HL-60/S4 treated with retinoic acid at 250 ng/mL for 4 days and 3 days (cell line): ENCODE results near the gene S100A7A.
"Not testable (repeated sequence)": the region's sequence is repeated elsewhere in the genome, so short reads cannot be mapped to it uniquely, and the experiment has no call there.

Experiments
- in situ Hi-C: fragments of 300-500 bp; cut with MboI; formaldehyde crosslinking; loops from 2 replicates; pipeline ENCODE4 v1.7.0; 2022; ENCODE audit warnings: low sequenced_read_pairs

The S100A7A gene

DNA sequence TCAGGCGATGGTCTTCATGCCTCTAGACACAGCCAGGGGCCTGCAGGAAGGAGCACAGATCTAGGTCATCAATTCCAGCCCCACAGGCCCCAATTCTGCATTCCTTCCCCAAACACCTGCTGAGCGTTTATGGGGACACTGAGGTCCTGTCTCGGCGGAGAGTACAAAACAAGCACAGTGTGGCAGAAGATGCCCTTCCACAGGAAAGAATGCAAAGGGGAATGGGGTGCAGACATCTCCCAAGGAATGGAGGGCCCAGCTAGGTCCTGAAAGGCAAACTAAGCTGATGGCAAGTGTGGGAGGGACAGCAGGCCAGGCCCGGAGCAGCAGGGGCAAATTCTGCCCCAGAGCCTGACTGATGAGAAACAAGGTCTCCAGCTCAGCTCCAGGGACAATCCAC lies 21.9 kb upstream of the S100A7A start:
- in situ Hi-C loops = no loop called here

DNA sequence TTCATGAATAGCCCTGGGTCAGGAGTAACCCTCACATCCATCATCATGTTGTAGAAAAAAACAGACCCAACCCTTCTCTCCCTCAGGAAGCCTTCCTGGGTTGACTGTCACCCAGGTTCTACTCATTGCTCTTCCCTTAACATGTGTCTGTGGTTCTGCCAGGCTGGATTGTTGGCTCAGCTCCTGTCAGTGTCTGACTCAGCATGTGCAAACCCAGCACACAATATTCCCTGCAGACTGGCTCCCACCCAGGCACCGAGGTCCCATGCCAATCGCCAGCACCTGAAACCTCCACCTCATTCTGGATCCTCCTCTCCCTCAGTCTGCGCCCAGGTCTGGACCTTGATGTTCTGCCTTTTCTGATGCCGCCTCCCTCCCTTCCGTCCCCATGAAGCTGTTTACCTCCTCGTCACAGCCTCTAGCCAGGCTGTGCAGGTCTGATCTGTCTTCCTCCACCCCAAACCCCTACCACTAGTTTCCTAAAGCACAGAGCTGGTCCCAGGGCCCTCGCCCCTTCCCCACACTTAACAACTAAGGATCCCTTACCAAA lies 21.1 kb upstream of the S100A7A start:
- in situ Hi-C loops = loop anchor here (5.0 kb wide), 1 partner anchor 43 kb away; no protein-coding TSS in a partner anchor

DNA sequence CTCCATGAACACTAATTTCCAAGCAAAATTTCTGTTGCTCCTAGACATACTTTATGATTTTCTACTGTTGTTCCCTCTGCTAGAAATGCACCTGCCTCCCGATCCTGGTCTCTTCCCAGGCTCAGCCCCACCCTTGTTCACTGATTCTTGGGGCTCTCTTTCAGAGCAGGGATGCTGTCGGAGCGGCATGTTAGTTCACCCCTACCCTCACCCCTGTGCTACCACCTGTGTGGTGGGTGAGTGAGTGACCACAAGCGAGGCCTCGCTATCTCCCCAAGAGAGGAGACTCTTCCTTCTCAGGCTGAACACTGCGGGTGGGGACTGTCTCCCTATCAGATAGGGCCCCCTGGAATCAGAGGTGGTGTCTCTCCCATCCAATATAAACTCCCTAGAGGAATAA lies 20.5 kb upstream of the S100A7A start:
- in situ Hi-C loops = loop anchor here (5.0 kb wide), 1 partner anchor 43 kb away; no protein-coding TSS in a partner anchor

DNA sequence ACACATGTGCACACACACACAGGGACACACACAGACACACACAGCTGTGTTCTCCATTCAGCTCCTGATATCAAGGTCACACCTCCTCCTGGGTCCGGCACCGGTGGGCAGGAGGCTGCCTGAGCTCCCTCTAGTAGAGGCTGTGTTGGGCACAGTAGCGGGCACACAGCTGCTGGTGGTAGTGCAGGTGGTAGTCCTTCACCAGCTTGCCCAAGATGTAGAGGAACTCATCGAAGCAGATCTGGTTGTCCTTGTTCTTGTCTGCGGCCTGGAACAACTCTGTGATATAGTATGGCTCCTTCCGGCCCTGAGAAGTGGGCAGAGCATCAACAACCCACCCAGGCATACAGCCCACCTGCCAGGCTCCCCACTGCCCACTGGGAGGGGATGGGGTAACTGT lies 19.9 kb upstream of the S100A7A start:
- in situ Hi-C loops = loop anchor here (5.0 kb wide), 1 partner anchor 44 kb away; no protein-coding TSS in a partner anchor

DNA sequence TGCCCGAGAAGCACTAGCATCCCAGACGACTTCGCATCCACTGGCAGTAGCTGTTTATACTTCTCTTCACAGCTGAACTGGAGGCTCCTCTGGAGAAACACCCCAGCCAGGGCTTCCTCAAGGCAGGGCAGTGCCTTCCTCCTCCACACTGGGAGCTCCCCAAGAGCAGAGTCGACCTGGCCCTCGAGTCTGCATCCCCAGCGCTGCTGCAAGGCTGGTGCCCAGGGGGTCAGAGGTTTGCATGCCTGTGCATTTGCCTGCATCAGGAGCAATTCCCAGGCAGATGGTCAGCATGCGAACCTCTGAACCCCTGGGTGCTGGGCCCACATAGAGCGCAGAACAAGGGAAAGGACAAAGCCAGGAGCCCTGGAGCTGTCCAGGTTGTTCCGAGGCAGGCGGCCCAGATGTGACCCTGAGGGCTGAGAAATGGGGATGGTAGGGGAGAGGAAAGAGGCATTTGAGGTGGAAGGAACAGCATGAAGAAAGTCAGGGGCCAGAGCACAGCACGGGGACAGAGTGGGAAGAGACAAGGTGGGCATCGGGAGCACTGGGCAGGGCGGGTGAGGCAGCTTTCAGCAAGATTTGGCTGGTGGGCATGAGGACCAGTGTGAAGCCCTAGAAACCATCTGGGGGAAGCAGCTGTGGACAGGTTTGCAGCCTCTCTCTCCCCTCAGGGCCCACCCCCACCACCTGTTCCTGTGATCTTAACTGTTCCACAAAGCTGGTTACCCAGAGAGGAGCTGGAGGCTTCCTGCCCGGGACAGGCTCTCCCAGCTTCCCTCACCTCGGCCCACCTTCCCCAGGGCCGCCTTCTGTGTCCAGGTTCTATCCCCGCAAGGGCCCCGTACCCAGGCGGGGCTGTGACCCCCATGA lies 19.0 kb upstream of the S100A7A start:
- in situ Hi-C loops = loop anchor here (5.0 kb wide), 1 partner anchor 45 kb away; no protein-coding TSS in a partner anchor

DNA sequence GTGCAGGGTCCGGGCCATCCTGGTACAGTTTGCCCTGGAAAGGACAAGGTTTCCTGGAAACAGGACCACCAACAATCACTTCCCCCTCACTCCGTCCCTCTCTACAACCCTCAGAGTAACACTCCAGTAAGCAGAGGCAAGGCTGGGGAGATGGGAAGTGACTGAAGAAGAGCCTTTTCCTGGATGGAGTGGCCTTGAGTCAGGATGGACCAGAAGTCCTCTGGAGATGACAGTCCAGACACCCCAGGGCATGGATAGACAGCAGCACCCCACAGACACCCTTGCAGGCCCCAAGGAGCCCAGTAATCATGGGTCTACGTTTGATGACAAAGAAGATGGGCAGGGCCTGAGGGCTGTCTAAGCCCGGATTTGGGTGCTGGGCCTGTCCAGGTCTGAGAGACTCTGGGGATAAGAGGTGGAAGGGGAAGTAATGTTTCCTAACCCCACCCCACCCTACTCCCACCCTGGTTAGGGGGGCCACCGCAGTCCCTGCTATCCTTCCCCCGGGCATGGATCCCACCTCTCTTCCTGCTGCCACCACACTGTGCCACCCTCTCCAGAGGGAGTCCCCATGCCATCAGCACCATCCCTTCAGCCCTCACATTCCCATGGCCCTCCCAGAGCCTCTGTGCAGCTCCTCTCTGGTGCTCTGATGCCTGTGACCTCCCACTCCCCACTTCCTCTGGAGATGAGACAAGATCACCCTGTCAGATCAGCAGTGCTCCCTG lies 18.2 kb upstream of the S100A7A start:
- in situ Hi-C loops = loop anchor here (5.0 kb wide), 1 partner anchor 46 kb away; no protein-coding TSS in a partner anchor

DNA sequence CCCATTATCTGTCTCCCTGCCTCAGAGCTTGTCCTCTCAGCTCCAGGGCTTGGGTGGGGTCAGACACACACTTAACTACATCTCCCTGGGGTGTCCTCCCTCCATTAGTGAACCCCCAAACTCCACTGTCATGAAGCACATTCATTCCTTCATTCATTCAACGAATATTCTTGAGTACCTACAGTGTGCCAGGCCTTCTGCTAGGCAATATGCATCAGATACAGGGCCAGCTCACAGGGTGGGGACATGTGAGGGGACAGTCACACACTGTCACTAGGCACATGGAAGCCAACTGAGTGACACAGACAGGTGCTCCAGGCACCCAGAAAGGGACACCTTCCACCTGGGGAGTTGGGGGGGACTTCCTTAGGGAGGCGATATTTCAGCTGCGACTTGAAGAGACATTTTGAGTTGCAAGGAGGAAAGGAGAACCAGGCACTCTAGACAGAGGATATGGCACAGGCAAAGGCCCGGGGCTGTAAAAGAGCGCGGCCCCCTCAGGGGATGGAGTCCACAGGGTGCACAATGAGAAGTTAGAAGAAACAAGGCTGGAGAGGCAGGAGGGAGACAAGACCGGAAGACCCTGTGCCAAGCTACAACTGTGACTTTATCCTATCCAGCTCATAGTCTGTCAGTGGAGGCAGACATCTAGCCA lies 16.8 kb upstream of the S100A7A start:
- in situ Hi-C loops = loop anchor here (5.0 kb wide), 1 partner anchor 47 kb away; no protein-coding TSS in a partner anchor

DNA sequence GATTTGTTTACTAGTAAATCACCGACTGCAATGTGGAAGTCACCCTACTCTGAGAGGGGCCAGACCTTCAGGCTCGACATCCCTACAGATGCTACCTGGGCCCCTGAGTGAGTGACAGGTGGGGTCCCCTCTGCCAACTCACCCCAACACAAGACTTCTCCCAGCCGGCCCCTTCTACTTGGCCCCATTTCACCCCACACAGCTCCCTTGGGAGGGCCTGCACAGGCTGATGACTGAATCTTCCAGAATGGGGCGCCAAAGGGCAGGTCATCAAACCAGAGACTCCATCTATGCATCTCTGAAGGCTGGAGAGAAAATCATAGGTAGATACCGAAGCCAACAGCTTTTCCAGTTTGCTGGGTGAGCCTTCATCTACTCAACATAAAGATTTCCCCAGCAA lies 16.1 kb upstream of the S100A7A start:
- in situ Hi-C loops = no loop called here

DNA sequence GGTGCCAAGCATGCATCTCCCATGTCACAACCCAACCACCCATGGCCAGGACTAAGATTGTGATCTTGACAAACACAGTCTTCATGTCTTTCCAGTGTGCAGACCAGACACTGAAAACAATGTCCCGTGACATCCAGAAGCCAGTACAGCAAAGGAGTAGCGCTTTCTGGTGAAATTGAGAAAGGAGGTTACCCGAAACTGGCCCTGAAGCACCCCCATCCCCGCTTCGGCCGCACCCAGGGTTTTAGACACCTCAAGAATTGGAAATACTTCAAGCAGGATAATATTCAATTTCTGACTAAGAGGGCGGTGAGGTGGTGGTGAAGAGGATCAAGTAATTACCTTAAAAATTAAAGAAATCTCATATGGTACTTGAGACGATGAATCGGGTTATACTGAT lies 14.9 kb upstream of the S100A7A start:
- in situ Hi-C loops = no loop called here

DNA sequence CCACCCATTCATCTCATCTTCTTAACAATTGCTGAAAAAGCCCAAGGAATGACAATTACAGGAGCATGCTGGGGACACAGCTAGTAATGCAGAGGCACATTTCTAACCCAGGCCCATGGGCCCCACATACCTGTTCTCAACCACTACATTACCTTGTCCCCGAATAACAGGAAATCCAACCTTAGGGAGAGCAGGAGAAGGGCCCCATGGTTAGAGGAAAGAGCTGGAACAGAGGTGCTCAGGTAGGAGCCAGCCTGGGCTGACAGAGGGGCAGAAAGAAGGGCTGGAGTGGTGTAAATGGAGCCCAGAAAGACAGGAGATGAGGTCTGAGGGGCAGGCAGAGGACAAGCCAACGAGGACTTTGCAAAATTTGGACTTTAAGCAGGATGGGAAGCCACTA lies 14.1 kb upstream of the S100A7A start:
- in situ Hi-C loops = no loop called here

DNA sequence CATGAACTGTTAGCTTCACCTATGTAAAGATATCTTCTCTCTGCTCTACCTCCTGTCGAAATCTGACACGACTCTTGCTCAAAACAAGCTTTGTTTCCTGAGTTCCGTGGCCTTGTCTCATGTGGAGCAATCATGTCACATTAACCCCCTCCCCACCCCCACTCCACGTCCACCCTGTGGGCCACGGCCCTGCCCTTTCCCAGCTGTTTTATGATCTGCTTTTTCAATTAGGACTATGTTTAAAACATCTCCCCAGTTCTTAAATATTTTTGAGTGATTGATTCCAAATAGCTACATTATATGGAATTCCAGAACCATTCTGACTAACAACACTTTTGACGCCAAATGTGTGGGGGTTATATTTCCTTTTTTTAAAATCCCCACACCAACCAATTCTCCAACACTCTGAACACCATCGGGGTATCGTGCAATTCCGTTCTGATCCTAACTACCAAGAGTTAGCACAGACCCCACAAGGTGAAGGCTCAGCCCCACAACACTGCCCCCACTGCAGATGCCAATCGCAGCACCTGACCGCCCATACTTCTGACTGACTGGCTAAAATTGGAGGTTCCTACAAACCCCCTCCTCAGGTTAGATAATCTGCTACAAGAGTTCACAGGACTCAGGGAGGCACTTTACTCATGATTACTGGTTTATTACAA lies 12.8 kb upstream of the S100A7A start:
- in situ Hi-C loops = no loop called here

DNA sequence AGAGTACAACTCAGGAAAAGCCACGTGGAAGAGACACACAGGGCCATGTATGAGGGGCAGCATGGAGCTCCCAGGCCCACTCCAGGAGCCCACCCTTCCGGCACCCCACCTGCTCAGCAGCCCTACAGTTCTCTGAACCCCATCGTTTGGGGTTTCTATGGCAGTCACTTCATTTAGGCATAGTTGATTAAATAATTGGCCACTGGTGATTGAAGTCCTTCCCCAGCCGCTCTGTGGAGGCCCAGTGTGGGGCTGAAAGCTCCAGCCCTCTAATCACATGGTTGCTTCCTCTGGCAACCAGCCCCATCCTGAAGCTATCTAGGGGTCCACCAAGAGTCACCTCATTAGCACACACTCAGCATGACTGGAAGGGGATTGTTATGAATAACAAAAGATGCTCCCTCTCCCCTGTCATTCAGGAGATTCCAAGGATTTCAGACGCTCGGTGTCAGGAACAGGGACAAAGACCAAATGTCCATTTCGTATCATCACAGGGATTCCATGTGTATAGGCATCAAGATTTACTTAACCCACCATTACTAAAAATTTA lies 12.2 kb upstream of the S100A7A start:
- in situ Hi-C loops = no loop called here

DNA sequence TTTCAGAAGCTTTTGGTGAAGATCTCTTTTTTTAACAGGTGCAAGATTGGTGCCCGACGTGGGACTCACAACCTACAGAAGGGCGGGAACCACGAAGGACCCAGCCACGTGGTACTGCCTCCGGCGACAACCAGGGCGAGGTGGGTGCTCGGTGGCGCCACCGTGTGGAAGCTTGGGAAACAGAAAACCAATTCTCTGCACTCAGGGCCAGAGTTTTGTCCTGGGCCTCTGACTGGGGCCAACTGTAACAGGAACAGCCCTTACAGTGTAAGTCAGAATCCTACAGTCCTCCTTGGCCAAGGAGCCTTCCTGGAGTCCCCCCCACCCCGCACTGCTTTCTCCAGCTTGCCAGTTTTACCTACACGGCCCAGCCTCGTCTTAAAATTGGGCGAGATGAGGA lies 11.6 kb upstream of the S100A7A start:
- in situ Hi-C loops = no loop called here

DNA sequence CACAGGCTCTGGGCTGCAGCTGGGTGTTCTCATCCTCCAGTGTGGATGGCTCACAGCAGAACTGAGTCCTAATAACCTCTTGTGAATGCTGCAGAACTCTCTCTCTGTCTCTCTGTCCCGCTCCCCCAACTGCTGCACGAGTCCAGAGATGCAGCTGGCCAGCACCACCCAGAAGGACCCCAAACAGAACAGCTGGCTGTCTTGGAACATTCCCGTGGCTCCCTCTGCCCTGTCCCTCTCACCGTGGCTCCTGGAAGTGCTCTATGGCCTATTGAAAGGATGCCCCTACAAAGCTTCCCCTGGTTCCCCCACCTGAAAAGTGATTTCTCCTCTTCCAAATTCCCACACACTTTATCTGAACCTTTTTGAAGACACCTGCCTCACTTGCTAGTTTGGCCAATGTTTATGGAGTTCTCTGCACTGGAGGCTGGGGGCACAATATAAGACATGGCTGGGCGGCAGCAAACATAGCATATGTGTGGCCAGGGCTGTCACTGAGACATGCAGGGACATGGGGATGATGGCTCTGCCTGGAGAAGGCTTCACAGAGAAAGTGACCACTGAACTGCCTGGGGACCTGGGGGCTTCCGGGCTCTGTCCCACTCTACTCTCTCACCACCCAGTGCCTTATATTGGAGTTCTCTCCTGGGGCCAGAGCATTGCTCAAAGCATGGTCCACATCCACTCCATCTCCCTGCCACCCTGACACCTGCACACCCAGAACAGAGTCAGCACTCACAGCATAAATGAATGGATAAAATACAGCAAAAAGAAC lies 10.3 kb upstream of the S100A7A start:
- in situ Hi-C loops = not testable (repeated sequence)

DNA sequence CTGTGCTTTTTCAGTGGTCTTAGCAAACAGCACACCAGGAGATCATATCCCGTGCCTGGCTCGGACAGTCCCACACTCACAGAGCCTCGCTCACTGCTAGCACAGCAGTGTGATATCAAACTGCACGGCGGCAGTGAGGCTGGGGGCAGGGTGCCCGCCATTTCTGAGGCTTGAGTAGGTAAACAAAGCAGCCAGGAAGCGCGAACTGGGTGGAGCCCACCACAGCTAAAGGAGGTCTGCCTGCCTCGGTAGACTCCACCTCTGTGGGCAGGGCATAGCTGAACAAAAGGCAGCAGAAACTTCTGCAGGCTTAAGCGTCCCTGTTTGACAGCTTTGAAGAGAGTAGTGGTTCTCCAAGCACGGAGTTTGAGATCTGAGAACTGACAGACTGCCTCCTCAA lies 9.0 kb upstream of the S100A7A start:
- in situ Hi-C loops = not testable (repeated sequence)

DNA sequence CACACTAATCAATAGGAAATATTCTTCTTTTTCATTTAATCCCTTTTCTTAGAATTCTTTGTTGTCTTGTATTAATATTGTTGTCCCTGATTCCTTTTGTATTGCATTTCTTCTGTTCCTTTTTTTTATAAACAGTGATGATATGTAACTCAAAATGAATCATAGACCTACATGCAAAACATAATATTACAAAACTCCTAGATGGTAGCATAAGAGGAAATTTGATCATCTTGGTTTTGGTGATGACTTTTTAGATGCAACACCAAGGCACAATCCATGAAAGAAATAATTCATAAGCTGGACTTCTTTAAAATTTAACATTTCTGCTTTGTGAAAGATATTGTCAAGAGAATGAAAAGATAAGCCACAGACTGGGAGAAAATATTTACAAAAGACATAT lies 2.4 kb upstream of the S100A7A start:
- in situ Hi-C loops = not testable (repeated sequence)

DNA sequence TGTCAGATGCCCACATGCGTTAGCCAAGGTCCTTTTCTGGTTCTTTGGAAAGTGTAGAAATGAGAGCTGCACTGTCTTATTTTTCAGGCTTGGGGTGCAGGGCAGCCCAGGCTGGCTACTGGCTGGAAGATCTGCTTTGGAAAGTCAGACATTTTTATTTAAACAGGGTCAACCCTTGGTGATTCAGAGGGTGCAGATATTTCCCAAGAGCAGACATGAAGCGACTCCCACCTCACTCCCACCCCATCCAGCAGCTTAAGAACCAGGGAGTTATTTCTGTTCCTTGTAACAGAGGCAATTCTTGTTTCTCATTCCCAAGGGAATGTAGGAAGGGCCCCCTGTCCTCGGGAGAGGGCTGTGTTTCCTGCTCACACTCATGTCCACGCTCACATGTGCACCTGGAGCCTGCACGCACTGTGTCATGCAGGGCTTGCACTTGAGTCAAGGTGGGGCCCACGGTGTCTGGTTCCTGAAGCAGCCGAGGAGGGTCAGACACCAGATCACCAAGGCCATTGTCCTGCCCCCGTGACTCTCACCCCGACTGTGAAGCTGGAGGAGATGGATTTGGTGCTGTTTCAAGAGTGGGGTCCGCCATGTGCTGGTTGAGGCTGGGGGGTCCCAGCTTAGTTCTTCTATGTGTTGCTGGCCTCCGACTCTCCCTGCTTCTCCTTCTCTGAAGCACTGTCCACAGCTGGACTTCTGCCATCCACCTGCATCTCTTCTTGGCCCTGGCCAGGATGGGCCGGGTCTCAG lies 992 bp downstream of the S100A7A start:
- in situ Hi-C loops = no loop called here

DNA sequence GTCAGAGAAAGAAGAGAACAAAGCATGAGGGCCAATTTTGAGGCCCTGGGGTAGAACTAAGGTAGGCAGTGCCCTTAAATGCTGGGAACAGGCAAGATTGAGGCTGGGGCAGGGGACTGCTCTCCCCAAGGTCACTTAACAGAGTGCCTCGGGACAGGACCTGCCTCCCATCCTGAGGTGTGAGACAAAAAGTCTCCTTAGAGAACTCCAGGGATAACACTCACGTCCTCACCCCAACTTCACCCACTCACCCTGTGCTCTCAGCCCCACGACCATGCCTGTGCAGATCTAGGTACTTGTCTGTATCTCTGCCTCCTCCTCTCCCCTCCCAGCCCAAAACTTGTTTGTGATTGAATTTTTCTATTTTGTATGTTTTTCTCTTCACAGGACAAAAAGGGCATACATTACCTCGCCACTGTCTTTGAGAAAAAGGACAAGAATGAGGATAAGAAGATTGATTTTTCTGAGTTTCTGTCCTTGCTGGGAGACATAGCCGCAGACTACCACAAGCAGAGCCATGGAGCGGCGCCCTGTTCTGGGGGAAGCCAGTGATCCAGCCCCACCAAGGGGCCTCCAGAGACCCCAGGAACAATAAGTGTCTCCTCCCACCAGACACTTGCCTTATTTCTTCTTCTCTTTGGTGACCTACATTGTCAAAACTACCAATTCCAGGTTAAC lies 2.6 kb downstream of the S100A7A start:
- in situ Hi-C loops = not testable (repeated sequence)
